Fibroblast of the conjunctiva (primary cell): Measurements from ENCODE around the gene TNIK.
A peak's percentile ranks its signal among the peaks of the same experiment; 100 is the strongest.

Experiments
- DNase-seq: peaks from one replicate; pipeline ENCODE4 v3.0.0-alpha.2; 2010; ENCODE audit warnings: low read depth

The TNIK gene

DNA sequence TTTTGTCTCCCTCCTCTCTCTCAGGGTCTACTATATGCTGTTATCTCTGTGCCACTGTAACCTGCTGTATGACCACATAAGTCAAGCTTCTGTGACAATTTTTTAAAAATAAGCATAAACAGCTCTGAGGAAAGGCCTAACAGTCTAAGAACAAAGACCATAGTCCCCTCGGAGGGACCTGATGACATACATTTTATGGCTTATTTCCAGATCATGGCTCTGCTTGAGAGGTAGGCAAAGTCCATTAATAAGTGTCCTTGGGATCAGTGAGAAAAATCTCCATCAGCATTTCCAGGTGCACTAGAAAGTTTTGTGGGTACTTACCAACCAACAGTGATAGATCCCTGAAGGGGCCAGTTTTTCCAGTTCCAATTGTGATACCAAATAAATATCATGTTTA, 123.8 kb downstream of the TNIK start:
- DNase-seq = no peak

DNA sequence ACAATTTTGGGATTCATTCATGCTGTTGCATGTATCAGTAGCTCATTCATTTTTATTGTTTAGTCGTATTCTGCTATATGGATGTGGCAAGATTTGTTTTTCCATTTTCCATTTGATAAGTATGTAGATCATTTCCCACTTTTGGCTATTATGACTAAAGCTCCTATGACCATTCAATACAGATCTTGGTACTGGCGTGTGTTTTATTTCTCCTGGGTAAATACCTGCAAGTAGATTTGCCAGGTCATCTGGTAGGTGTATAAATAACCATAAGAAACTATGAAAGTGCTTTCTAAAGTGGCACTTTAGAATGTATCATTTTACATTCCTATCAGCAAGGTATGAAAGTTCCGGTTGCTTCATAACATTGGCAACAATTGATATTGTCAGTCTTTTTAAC, 124.6 kb downstream of the TNIK start:
- DNase-seq = no peak

DNA sequence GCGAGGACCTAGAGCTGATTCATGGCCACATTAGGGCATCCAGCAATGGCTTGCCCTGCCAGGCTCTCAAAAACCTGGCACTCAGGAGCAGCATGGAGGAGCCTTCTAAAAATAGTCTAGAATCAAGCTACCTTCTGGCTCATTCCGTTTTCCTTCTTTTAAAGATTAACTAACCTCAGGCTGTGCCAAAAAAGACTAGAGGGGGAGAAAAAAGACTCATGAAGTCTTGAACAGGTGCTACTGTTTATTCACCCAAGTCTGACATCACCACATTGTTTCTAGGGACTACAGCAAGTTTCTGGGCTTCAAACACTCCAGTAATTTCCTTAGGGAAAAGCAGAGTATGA, 125.8 kb downstream of the TNIK start:
- DNase-seq = no peak

DNA sequence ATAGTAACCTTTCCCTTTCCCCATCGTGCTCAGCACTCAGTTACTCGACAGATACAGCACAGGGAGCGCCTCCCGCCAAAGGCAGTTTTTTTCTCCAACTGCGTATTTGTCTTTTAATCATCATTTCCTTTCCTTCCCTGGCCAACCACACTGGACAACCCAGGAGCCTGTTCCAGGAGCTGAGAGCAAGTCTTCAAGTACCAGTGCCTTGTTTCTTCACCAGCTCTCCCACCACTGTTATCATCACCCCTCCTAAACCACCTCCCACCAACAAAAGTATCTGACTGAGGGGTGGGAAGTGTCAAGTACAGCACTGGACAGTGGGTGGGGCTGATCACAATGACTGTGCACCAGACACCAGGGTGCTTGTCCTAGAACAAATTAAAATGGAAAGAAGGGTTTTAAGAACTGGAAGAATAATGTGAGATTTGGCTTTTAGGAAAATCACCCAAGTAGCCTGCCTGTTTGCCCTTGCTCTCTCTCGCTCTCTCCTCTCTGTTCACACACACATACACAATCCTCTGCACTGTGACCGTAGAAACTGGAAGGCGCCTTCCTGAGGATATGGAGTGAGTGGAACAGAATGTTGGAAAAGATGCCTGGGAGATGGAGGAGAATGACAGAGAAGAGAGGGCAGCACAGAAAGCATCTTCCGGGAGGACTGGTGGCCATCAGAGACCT, 126.3 kb downstream of the TNIK start:
- DNase-seq = no peak

- DNase-seq = no peak
Measured at GRCh38 chr3:171330938-171331337, 129.3 kb downstream of the TNIK start.

DNA sequence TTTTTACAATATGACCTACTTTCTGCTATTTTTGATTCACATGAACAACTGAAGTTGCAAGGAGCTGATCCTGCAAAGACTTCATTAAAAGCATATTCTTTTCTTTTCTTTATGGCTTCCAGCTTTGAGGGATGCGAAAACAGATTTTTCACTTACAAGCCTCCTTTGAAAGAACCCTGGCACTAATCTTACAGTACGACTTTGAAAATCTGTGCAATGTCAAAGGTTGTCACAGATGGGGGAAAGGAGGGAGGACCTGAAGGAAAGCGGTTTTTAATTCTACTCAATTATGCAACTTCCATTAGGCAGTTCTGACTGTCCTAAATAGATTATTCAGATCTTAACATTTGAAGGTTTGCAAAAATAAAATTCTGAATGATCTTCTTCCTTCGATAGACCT, 130.5 kb downstream of the TNIK start:
- DNase-seq = no peak

- DNase-seq = no peak
Measured at GRCh38 chr3:171328419-171329082, 131.7 kb downstream of the TNIK start.

GRCh38 chr3:171327441-171328174, 132.6 kb downstream of the TNIK start:
- DNase-seq = no peak

- no peak for DNase-seq
Measured at GRCh38 chr3:171326717-171327440, 133.3 kb downstream of the TNIK start.

DNA sequence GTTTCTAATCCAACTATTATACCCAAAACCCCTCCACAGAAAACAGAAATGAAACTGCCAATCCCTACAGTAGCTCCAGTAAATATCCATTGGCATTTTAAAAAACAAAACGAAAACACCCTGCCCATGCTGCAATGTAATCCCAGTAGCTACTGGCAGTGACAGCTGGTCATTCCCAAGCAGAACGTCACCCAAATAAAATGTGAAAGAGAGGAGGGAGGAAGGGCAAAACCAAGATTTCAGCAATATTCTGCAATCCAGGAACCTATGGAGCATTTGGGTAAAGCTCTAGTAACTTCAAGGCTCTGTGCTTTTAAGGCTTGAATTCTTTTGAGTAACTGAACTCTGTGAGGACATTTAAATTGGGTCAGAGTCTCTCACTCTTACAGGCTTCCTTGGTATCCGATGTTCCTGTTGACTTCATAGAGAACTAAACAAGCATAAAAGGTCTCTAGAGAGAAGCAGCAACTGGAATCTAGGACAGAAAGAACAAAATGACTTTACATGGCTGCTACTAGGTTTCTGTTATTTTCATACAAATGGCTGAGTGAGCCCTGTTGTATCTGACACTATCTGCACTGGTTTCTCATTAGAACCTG, 136.2 kb downstream of the TNIK start:
- DNase-seq = no peak

- DNase-seq = no peak
Measured at GRCh38 chr3:171321559-171322360, 138.4 kb downstream of the TNIK start.

DNA sequence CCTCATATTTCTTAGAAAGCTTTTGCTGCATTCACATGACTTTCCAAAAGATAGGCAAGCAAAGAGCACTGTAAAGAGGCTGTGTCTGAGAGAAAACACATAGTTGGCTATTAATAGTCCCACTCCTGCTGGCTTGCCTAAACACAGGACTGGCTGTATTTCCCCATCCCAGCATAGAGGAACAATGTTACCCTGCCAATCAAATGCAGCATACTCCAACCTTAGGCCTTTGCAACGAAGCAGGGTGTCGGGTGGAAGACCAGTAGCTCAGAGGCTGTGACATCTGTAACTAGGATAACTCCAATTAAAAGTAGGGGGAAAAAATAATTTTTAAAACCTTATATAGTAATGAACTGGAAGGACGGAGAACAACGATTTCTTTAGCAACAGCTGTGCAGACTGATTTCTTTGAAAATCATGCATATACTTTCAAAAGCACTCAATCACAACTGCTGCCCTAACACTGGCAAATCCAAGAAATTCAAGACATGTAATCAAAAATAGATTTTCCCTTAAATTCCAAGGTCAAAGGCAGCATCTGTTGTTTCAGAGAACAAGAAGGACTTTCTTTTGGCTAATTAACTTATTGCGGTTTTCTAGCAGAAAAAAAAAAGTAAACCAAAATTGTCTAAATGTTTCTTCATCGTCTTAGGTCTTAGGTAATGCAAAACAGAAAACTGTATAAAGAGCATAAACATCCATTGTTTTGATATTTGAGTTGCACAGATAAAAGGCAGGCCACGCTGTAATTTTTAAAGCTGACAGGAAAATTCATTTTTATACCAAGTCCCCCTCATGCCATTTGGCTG, 139.3 kb downstream of the TNIK start:
- DNase-seq = no peak

DNA sequence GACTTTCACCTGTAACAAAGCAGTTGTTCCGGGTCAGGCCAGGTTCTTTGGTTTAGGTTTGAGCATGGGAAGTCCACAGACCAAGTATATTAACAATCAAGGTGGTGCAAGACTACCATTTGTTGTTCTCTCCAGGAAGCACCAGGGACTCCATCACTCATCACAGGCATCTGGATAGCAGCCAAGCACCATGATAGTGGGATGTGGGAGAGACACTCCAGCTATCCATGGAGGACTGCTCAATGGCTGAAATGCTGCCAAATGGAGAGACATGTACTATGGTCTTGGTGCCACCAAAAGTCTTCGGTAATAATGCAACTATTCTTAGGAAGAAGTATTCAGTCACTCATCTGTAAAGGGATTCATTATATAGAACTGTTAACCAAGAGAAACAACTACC, 143.0 kb downstream of the TNIK start:
- DNase-seq = no peak

DNA sequence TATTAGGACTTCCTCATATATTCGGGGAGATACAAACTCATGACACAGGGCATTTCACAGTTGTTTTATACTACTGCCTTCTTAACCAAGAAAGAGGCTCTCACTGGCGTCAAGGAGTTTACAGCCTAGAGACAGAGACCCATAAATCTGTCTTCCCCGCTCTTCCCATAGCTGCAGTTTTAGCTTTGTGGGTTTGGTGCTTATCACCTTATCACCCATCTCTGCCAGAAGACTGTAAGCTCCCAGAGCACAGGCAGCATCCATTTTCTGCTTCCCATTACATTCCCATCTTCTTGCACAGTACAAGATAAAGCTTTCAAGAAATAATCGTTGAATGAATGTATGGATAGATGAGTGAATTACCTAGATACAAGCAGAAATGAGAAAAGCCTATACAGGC, 144.3 kb downstream of the TNIK start:
- no peak for DNase-seq

DNA sequence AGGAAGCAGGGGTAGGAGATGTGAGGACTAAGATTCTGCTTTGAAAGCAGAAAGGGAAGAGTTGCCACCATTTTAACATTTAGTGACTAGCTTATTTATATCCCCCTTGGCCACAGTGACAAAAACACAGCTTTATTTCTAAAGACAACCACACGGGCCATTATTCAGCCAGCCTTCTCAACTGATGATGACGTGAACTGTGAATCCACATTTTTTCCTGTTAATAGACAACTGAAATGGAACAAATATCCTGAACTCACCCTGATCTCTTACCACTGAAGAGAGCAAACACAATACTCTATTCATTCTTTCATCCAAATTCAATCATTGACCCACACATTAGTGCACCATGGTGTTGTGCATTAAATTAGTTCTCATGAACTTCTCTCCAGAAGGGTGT, 145.1 kb downstream of the TNIK start:
- DNase-seq = no peak

DNA sequence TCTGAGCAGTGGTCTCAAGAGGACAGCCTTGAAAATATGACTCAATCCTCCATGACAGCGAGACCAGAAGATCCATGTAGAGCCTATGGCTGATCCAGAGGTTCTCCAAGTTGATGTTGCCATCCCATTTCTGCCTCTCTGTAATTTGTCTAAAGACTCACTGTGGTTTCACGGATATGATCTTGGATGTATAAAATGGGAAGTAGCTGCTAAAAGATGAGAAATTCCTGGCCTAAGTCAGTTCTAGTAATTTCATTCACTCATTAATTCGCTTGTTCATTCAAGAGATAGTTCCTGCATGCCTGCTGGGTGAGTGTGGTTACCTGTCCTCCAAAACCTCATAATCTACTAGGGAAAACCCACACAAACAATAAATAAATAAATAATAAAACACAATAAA, 145.9 kb downstream of the TNIK start:
- no peak for DNase-seq

DNA sequence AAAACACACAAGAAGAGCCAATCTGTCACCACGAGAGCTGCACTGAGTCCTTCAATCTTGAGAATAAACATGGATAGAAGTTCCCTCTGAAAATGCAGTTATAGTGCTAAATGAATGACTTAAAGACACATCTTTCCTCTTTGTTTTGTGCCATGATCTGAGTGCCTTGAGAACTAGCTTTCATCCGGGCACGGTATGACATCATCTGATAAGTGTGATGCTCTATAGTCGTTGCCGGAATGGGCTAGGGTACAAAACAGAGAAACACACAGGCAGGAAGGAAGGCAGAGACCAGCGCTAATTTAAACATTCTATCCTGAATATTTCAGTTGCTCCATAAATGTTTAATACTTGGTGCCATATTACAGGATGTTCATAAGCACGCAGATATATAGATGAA, 146.5 kb downstream of the TNIK start:
- no peak for DNase-seq

DNA sequence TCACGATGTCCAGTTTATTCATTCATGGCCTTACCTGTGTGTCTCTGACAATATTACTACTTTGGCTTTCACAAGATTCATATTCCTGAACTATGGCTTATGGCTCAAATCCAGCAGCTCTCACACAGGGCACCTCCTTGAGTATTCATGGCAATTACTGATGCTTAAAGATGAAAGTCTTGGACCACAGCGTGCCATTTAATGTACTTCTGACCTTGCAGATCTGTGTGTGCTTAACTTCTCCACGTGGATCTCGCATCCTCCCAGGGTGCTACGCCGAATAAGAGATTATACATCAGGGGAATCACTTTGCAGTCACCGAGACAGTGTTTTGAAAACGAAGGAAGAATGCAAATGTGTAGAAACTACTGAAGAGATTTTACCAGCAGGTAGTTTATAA, 147.5 kb downstream of the TNIK start:
- DNase-seq = no peak

- no peak for DNase-seq
Measured at GRCh38 chr3:171311784-171312183, 148.4 kb downstream of the TNIK start.

GRCh38 chr3:171309906-171310359, 150.3 kb downstream of the TNIK start:
- peak; percentile 22 for DNase-seq

DNA sequence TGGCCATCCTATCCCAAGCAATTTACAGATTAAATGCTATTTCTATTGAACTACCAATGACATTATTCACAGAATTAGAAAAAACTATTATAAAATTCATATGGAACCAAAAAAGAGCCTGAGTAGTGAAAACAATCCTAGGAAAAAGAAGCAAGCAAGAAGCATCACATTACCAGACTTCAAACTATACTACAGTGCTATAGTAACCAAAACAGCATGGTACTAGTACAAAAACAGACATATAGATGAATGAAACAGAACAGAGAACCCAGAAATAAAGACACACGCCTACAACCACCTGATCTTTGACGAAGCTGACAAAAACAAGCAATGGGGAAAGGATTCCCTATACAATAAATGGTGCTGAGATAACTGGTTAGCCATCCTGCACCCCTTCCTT, 152.2 kb downstream of the TNIK start:
- no peak for DNase-seq
